H1 (cell line): ENCODE data around the gene SLAMF1. TPM values are rescaled to one million over a fixed set of nuclear protein-coding genes. Genes with fewer than 3 reads are reported as not detected.

ENCODE experiments used
- CTCF ChIA-PET: fragments of 300-600 bp; sonication (Branson Sonifier 250); formaldehyde crosslinking; loops from one replicate; lab custom pipeline; 2021; ENCODE audit not compliant: partially characterized antibody; lab: Charles Lee
- POLR2A ChIA-PET: fragments of 300-600 bp; sonication (Branson Sonifier 250); formaldehyde crosslinking; loops from one replicate; lab custom pipeline; 2021; ENCODE audit warnings: inconsistent platforms; ENCODE audit not compliant: partially characterized antibody; lab: Charles Lee
- DNase-seq, 2 experiments: peaks; one replicate each; pipeline versions ENCODE4 v3.0.0 to v3.0.0-alpha.2; 2010 to 2022; ENCODE audit warnings: low spot score in 2 of 2, low read depth in 1 of 2, mixed read lengths in 1 of 2
- FAIRE-seq: peaks from 2 replicates; lab custom pipeline; 2011; peaks lifted over from hg19 to GRCh38; lab: Jason Lieb, UNC
- H2AFZ ChIP-seq: 2 replicates; pipeline ENCODE4 v1.8.1; 2012; ENCODE audit warnings: low read length, inconsistent platforms
- H2AK5ac ChIP-seq: 2 replicates; pipeline ENCODE4 v1.6.1; 2013; ENCODE audit warnings: low read depth, low read length
- H2BK120ac ChIP-seq: replicated peaks from 2 replicates; pipeline ENCODE3; 2013; ENCODE audit warnings: low read depth, low read length, inconsistent platforms
- H2BK12ac ChIP-seq: 2 replicates; pipeline ENCODE4 v1.6.1; 2013; ENCODE audit warnings: low read depth, low read length
- H2BK15ac ChIP-seq: 2 replicates; pipeline ENCODE4 v1.6.1; 2013; ENCODE audit warnings: low read length
- H2BK20ac ChIP-seq: 2 replicates; pipeline ENCODE4 v1.6.1; 2013; ENCODE audit warnings: low read length
- H2BK5ac ChIP-seq: 2 replicates; pipeline ENCODE4 v1.6.1; 2013; ENCODE audit warnings: low read depth, low read length
- H3K14ac ChIP-seq: 2 replicates; pipeline ENCODE4 v1.6.1; 2013; ENCODE audit warnings: inconsistent platforms; ENCODE audit not compliant: insufficient read length
- H3K18ac ChIP-seq: 2 replicates; pipeline ENCODE4 v1.6.1; 2013; ENCODE audit warnings: low read length; ENCODE audit errors: extremely low read depth
- H3K23ac ChIP-seq: 2 replicates; pipeline ENCODE4 v1.6.1; 2013; ENCODE audit warnings: inconsistent platforms; ENCODE audit not compliant: insufficient read length
- H3K23me2 ChIP-seq: 2 replicates; pipeline ENCODE4 v1.6.1; 2013; ENCODE audit warnings: low read depth, low read length
- H3K27ac ChIP-seq: 2 replicates; pipeline ENCODE4 v1.6.1; 2011; ENCODE audit warnings: low read depth, low read length, inconsistent platforms
- H3K27me3 ChIP-seq, 4 experiments: replicated peaks in 1 of 4; 1 replicate in 1 of 4; 2 replicates in 3 of 4; pipeline versions ENCODE4 v1.6.1 to v1.8.1; 2011 to 2013; ENCODE audit warnings: low read length in 3 of 4, mild to moderate bottlenecking in 3 of 4, inconsistent platforms in 2 of 4, mixed read lengths in 2 of 4, moderate library complexity in 1 of 4; ENCODE audit not compliant: control insufficient read depth in 3 of 4, insufficient read depth in 3 of 4; ENCODE audit errors: extremely low read depth in 1 of 4
- H3K36me3 ChIP-seq, 4 experiments: 2 replicates each; pipeline versions ENCODE4 v1.6.1 to v1.8.1; 2011 to 2013; ENCODE audit warnings: mild to moderate bottlenecking in 4 of 4, low read length in 3 of 4, moderate library complexity in 2 of 4, control low read depth in 1 of 4, inconsistent platforms in 1 of 4; ENCODE audit not compliant: insufficient read depth in 4 of 4, control insufficient read depth in 2 of 4
- H3K4ac ChIP-seq: replicated peaks from 2 replicates; pipeline ENCODE3; 2013; ENCODE audit warnings: low read length, low read depth, mixed read lengths, inconsistent platforms; ENCODE audit not compliant: insufficient read length
- H3K4me1 ChIP-seq, 4 experiments: replicated peaks in 1 of 4; 1 replicate in 1 of 4; 2 replicates in 3 of 4; pipeline versions ENCODE4 v1.6.1 to v1.8.1; 2011 to 2013; ENCODE audit warnings: low read length in 3 of 4, inconsistent platforms in 2 of 4, mixed read lengths in 1 of 4; ENCODE audit not compliant: insufficient read depth in 4 of 4, control insufficient read depth in 3 of 4
- H3K4me2 ChIP-seq, 2 experiments: 2 replicates each; pipeline versions ENCODE4 v1.6.1 to v1.8.1; 2011 to 2013; ENCODE audit warnings: low read depth in 2 of 2, low read length in 2 of 2, control low read depth in 1 of 2, inconsistent platforms in 1 of 2, mild to moderate bottlenecking in 1 of 2; ENCODE audit not compliant: insufficient read depth in 1 of 2
- H3K4me3 ChIP-seq, 4 experiments: fragments of 200-600, 300-600 bp in 1 of 4; sonication (generic), shearing (Covaris generic), sonication (Bioruptor Twin) in 1 of 4; 2 replicates each; pipeline versions ENCODE4 v1.5.1 to v1.8.1; 2011 to 2016; ENCODE audit warnings: low read length in 4 of 4, low read depth in 3 of 4, control low read depth in 2 of 4, inconsistent platforms in 2 of 4, mild to moderate bottlenecking in 2 of 4, mixed read lengths in 1 of 4, moderate library complexity in 1 of 4; ENCODE audit not compliant: insufficient read depth in 2 of 4; ENCODE audit errors: extremely low read depth in 1 of 4
- H3K56ac ChIP-seq: replicated peaks from 2 replicates; pipeline ENCODE3; 2013; ENCODE audit warnings: low read depth, mild to moderate bottlenecking, mixed read lengths, low read length, inconsistent platforms; ENCODE audit not compliant: insufficient read length
- H3K79me1 ChIP-seq: 2 replicates; pipeline ENCODE4 v1.6.1; 2013; ENCODE audit warnings: low read depth, low read length, control low read depth
- H3K79me2 ChIP-seq, 2 experiments: 2 replicates each; pipeline versions ENCODE4 v1.6.1 to v1.8.1; 2012 to 2013; ENCODE audit warnings: low read length in 2 of 2, mild to moderate bottlenecking in 2 of 2, inconsistent platforms in 1 of 2; ENCODE audit not compliant: insufficient read depth in 2 of 2, control insufficient read depth in 1 of 2
- H3K9ac ChIP-seq, 4 experiments: replicated peaks in 1 of 4; 1 replicate in 1 of 4; 2 replicates in 3 of 4; pipeline versions ENCODE4 v1.6.1 to v1.8.1; 2011 to 2013; ENCODE audit warnings: low read depth in 3 of 4, low read length in 3 of 4, control low read depth in 2 of 4, mild to moderate bottlenecking in 2 of 4, moderate library complexity in 2 of 4, inconsistent platforms in 1 of 4; ENCODE audit errors: extremely low read depth in 1 of 4
- H3K9me3 ChIP-seq, 2 experiments: 2 replicates each; pipeline versions ENCODE4 v1.6.1 to v1.8.1; 2012 to 2013; ENCODE audit warnings: mild to moderate bottlenecking in 2 of 2, moderate library complexity in 2 of 2, control low read depth in 1 of 2, inconsistent platforms in 1 of 2, low read depth in 1 of 2, low read length in 1 of 2, mixed read lengths in 1 of 2; ENCODE audit not compliant: insufficient read depth in 2 of 2
- H4K20me1 ChIP-seq, 2 experiments: replicated peaks in 1 of 2; 2 replicates each; pipeline versions ENCODE3 to v1.8.1; 2011 to 2013; ENCODE audit warnings: inconsistent platforms in 2 of 2, low read length in 2 of 2, mild to moderate bottlenecking in 1 of 2; ENCODE audit not compliant: insufficient read depth in 2 of 2, control insufficient read depth in 1 of 2
- H4K5ac ChIP-seq: 2 replicates; pipeline ENCODE4 v1.6.1; 2013; ENCODE audit warnings: low read length, low read depth, mixed read lengths, inconsistent platforms; ENCODE audit not compliant: insufficient read length
- H4K8ac ChIP-seq: 2 replicates; pipeline ENCODE4 v1.8.0; 2013; ENCODE audit warnings: mild to moderate bottlenecking, moderate library complexity, low read length, inconsistent platforms; ENCODE audit not compliant: insufficient read depth; ENCODE audit errors: extremely low read depth
- H4K91ac ChIP-seq: replicated peaks from 2 replicates; pipeline ENCODE3; 2013; ENCODE audit warnings: low read length, mixed read lengths, inconsistent platforms; ENCODE audit not compliant: insufficient read length
- EP300 ChIP-seq, 2 experiments: IDR thresholded peaks; 1 replicate in 1 of 2; 2 replicates in 1 of 2; pipeline ENCODE4 v1.6.1; 2011 to 2012; ENCODE audit warnings: low read depth in 2 of 2, low read length in 2 of 2, mild to moderate bottlenecking in 2 of 2, borderline replicate concordance in 1 of 2, inconsistent platforms in 1 of 2, moderate library complexity in 1 of 2
- POU5F1 ChIP-seq: IDR thresholded peaks from 2 replicates; pipeline ENCODE4 v1.6.1; 2011; ENCODE audit warnings: low read depth, mild to moderate bottlenecking, low read length, moderate library complexity
- SP4 ChIP-seq: IDR thresholded peaks from 2 replicates; pipeline ENCODE4 v1.6.1; 2012; ENCODE audit warnings: low read length, inconsistent platforms
- TCF12 ChIP-seq: IDR thresholded peaks from 2 replicates; pipeline ENCODE4 v1.6.1; 2011; ENCODE audit warnings: low read depth, mild to moderate bottlenecking, low read length
- USF2 ChIP-seq: IDR thresholded peaks from 2 replicates; pipeline ENCODE4 v1.6.1; 2011; ENCODE audit warnings: low read length, improper control_type of control experiment
- WGBS, 2 experiments: shearing (Covaris generic) in 1 of 2; methylation state at CpG; one replicate each; pipeline versions ENCODE4 v1.1.6 to v1.1.7; 2013 to 2015; ENCODE audit warnings: low lambda C conversion rate in 2 of 2, mixed read lengths in 2 of 2, inconsistent platforms in 1 of 2, low coverage in 1 of 2, missing lambda C conversion rate in 1 of 2; ENCODE audit not compliant: insufficient replicate concordance in 2 of 2, insufficient coverage in 1 of 2, insufficient read length in 1 of 2; ENCODE audit errors: extremely low coverage in 1 of 2, missing lambda C conversion rate in 1 of 2; 5-methylcytosine and 5-hydroxymethylcytosine counted together
- polyA plus RNA-seq, 7 experiments: library from polyadenylated mRNA; depleted of rRNA in 3 of 7; stranded (reverse) in 5 of 7; unstranded in 2 of 7; fragments of >200 nt in 5 of 7; fragments of 200-250 nt in 2 of 7; gene quantifications; 1 replicate in 5 of 7; 2 replicates in 1 of 7; 4 replicates in 1 of 7; pipeline versions ENCODE4 v1.2.1 to v1.2.3, GENCODE V29; 2011 to 2013; ENCODE audit warnings: missing spikeins in 2 of 7, mixed read lengths in 2 of 7
- total RNA-seq: library from RNA; stranded (reverse); fragmentation: NEBNext Ultra II Directional; extraction: Animal tissue kit (Norgen Biotek cat#: 25700); gene quantifications from 2 replicates; pipeline ENCODE4 v1.2.1, GENCODE V29; 2021

The SLAMF1 gene
- total and polyA plus RNA-seq, 2 of the 8 experiments (the other 6 are each of a cell fraction or from before 2014, with no cell fraction given) = not detected

- Histone ChIP-seq H2BK12ac (no peak overlapping the region), H2BK5ac (no peak overlapping the region), H4K5ac (peak overlapping the region; percentile 90), H3K23ac (no peak overlapping the region), H3K4me1 (peaks cover 16 to 27% (median 16%) of the 10 kb centered on the region in 4 experiments), H3K27me3 (no peaks in the 10 kb centered on the region), H3K56ac (no peak overlapping the region), H3K27ac (peak overlapping the region; percentile 41; the same call in 1 of the 2 replicates), H4K91ac (no peak overlapping the region), H2BK20ac (no peak overlapping the region), H3K14ac (no peak overlapping the region), H4K8ac (no peak overlapping the region), H3K79me2 (no peaks in the 10 kb centered on the region), H2AK5ac (no peak overlapping the region), H3K4me2 (peak overlapping the region; percentile 58), H3K9me3 (peaks cover 4 to 5% of the 10 kb centered on the region in 2 experiments; a peak in 3 of 4 replicates), H2BK120ac (no peak overlapping the region), H3K9ac (no peak overlapping the region), H3K23me2 (no peaks in the 10 kb centered on the region; the same call in 1 of the 2 replicates), H3K36me3 (no peaks in the 10 kb centered on the region; a peak in 1 of 8 replicates), H3K4me3 (peak overlapping the region in 1 of 4 experiments; percentile 40; a peak in 2 of 8 replicates), H3K79me1 (no peaks in the 10 kb centered on the region), H2BK15ac (no peak overlapping the region), H3K4ac (no peak overlapping the region), H3K18ac (no peak overlapping the region; the same call in 1 of the 2 replicates), H2AFZ (no peak overlapping the region), H4K20me1 (no peaks in the 10 kb centered on the region)
- ChIA-PET POLR2A (interaction anchor here (1.1 to 1.5 kb wide), 4 partner anchors 9 to 310 kb away, joined by 3 to 5 read pairs (median 4); no protein-coding TSS in a partner anchor), CTCF (interaction anchor here (0.7 to 2.9 kb wide), 15 partner anchors 9 to 318 kb away, joined by 3 to 23 read pairs (median 4); no protein-coding TSS in a partner anchor)
- DNase-seq (no peak), FAIRE-seq (peak; percentile 72)
- 14% methylated on average over 3 of the region's 3 CpGs; no CpG with 5 or more reads in 1 of the 2 experiments for WGBS, 2 experiments
- TF ChIP-seq TCF12 (peak; percentile 97), POU5F1 (0 out of 2 replicates have a peak, but pooled peaks have one; percentile 1), SP4 (no peak), EP300 (IDR thresholded peaks at IDR 0.05; ENCODE audit: borderline replicate concordance in 1 of 2, low read depth in 2 of 2, low read length in 2 of 2) (peak in 1 of 2 experiments; percentile 90; a peak in 1 of 3 replicates), USF2 (no peak)
Observed at GRCh38 chr1:160671603-160672517, 25.0 kb upstream of the SLAMF1 start.
